ENCODE data around the gene CLIC3. TPM values are rescaled to one million over a fixed set of nuclear protein-coding genes. Genes with fewer than 3 reads are reported as not detected.
"Not testable (repeated sequence)": the region's sequence is repeated elsewhere in the genome, so short reads cannot be mapped to it uniquely, and the experiment has no call there.

CLIC3 gene, protein sequence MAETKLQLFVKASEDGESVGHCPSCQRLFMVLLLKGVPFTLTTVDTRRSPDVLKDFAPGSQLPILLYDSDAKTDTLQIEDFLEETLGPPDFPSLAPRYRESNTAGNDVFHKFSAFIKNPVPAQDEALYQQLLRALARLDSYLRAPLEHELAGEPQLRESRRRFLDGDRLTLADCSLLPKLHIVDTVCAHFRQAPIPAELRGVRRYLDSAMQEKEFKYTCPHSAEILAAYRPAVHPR
- total RNA-seq = not detected

DNA sequence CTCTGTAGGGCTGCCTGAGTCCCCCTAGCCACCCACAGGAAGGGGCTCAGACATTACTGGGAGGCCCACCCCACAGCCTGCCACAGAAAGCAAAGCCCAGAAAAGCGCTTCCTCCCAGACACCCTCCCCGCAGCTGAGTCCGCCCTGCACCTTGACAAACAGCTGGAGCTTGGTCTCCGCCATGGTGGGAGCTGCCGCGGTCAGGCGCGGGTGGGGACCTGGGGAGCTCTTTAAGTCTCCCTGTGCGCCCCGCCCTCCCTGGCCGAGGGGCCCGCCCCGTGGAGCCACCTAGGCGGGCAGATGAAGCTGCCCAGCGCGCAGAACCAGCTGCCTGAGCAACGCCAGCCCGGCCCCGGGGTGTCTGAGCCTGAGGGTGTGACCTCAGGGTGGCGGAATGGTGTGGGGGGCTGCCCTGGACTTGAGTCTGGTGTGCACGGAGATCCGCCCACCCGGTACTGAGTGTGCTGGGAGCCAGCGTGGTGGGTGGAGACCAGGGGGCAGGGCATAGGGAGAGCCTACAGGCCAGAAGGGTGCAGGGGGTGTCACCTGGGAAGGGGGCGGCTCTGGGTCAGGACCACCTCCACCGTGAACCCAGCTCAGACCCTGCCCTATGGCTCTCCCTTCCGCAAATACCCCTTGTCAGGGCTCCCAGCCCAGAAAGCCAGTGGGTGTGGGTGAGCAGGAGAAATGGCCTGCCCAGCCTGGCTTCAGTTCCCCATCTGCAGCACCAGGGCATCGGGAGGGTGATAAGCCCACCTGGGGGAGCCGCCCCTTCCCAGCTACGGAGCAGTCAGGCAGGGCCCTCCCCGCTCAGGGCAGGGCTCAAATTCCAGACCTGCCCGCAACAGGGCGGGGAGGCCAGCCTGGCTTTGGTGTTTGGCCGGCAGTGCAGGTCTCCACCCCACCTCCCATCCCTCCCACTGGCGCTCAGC, at the start of gene CLIC3:
TSS of gene CLIC3 (minus strand) at position 208 of the 932 bp plus-strand sequence. CDS start at position 183, 25 bp downstream.
- no peak for DNase-seq (ENCODE audit: low spot score)
- ATAC-seq = peak; percentile 31

- DNase-seq (ENCODE audit: low spot score) = no peak
- ATAC-seq = no peak
These were observed 49.1 kb upstream of the CLIC3 start for GRCh38 chr9:137045294-137046087.

- ATAC-seq (no peak), DNase-seq (ENCODE audit: low spot score) (no peak)
These were observed 48.3 kb upstream of the CLIC3 start for GRCh38 chr9:137044502-137045177.

- ATAC-seq (no peak), DNase-seq (ENCODE audit: low spot score) (no peak)
These were observed 47.7 kb upstream of the CLIC3 start for GRCh38 chr9:137044037-137044436.

- peak; percentile 35 for ATAC-seq
- DNase-seq (ENCODE audit: low spot score) = no peak
These were observed 46.7 kb upstream of the CLIC3 start for GRCh38 chr9:137042751-137043727.

GRCh38 chr9:137041124-137041523, 44.8 kb upstream of the CLIC3 start:
- peak; percentile 19 for ATAC-seq
- DNase-seq (ENCODE audit: low spot score) = no peak

- ATAC-seq (no peak), DNase-seq (ENCODE audit: low spot score) (no peak)
These were observed 44.2 kb upstream of the CLIC3 start for GRCh38 chr9:137040568-137040967.

DNA sequence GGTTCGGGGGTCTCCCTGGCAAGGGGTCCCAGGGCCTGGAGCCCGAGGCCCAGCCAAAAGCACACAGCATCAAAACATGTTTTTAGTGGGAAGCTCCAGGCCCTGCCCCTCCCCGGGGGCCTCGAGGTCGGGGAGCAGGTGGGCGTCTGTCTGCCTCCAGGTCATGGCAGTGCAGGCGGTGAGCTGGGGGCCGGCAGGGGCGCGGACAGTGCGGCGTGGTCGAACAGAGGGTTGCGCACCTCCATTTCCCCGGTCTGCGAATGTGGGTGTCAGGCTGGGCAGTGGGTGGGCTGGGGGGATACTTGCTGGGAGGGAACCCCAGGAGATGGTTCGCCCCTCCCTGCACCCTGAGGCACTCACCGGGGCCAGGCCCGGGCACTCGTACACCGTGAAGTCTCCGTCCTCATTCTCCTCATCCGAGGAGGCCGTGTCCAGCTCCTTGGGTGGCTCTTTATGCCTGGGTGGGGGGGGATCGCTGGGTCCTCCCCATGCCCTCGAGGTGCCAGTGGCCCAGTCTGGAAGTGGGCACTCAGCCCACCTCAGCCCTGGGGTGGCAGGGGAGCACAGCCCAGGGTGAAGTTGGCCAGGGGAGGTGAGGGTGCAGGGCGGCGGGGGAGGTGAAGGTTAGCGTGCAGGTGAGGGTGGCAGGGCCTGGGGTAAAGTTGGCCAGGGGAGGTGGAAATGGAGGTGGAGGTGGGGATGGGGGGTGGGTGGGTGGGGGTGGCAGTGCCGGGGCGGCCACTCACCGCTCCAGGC, 43.4 kb upstream of the CLIC3 start:
- DNase-seq (ENCODE audit: low spot score) = no peak
- no peak for ATAC-seq

DNA sequence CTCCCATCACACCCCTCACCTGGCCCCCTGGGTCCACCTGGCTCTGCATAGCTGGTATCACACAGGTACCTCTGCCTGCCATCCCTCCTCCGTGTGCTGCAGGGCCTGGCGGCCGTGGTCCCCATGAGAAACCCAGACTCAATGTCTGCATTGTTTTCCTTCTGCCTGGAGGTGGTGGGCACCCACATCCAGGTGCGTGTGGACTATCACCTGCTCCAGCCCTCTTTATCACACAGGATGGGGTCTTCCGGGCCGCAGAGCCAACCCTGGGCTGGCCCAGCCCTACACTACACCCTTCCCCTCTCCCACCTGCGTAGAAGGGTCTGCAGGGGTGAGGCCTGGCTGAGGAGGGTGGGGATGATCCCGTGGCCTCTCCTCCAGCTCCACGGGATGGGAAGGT, 42.5 kb upstream of the CLIC3 start:
- no peak for ATAC-seq
- no peak for DNase-seq (ENCODE audit: low spot score)

DNA sequence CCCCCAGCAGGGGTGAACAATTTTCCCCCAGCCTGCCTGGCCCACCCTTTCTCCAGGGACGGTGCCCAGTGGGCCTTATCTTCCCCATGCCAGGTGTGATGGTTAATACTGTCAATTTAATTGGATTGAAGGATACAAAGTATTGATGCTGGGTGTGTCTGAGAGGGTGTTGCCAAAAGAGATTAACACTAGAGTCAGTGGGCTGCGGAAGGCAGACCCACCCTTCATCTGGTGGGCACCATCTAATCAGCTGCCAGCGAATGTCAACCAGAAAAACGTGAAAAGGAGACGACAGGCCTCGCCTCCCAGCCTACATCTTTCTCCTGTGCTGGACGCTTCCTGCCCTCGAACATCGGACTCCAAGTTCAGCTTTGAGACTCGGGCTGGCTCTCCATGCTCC, 41.1 kb upstream of the CLIC3 start:
- DNase-seq (ENCODE audit: low spot score) (no peak), ATAC-seq (no peak)

DNA sequence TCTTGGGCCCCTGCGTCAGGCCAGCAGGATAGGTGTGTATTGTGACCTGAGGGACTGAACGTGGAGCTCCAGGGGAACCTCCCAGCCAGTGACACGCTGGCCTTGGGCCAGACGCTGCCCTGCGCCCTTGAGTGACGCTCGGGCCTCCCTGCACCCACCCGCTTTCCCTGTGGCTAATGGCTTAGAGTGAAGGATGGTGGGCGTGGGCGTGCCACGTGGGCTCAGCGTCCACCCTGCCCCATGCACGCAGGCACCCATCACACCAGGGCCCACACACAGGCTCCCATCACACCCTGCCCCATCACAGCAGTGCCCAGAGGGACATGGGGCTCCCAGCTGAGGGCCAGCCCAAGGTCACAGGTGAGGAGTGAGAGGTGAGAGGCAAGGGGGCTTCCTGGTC, 40.7 kb upstream of the CLIC3 start:
- DNase-seq (ENCODE audit: low spot score) (no peak), ATAC-seq (no peak)

GRCh38 chr9:137035937-137036336, 39.6 kb upstream of the CLIC3 start:
- DNase-seq (ENCODE audit: low spot score) (no peak), ATAC-seq (no peak)

GRCh38 chr9:137035507-137035834, 39.1 kb upstream of the CLIC3 start:
- no peak for DNase-seq (ENCODE audit: low spot score)
- ATAC-seq = no peak

DNA sequence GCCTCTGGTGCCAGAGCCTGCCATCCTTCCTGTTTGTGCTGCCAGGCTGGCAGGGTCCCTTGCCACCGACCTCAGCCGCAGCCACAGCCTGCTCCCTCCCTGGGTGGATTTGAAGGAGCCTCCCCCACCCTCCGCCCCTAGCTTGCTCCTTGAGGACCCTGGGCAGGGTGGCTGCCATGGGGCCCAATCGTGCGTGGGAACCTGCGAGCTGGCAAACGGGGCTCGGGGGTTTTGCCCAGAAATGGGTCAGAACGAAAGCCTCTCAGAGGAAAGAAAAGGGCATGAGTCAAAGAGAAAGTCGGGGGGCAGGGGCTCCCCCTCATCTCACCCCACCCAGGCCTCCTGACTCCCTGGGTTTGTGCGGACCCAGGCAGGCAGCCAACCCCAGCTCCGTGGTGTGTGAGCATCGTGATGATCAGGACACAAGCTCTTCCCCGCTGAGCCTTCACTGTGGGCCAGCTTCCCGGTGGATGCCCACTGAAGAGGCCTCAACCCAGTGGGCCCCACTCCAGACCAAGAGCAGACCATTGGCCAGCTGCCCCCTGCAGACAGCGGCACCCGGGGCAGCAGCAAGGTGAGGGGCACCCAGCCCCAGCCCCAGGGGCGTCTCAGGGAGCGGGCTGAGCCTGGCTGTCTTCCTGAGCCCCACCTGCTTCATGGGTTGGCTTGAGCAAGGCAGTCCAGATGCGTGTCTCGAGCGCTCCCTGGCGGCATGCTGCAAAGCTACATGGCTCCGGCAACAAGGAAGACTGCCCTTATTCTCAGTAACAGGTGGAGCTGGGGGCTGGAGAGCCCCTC, 38.5 kb upstream of the CLIC3 start:
- peak; percentile 89 for ATAC-seq

GRCh38 chr9:137034039-137034708, 37.8 kb upstream of the CLIC3 start:
- ATAC-seq (no peak), DNase-seq (ENCODE audit: low spot score) (no peak)

More for the DNA sequence above, 38.5 kb upstream of the CLIC3 start:
- peak; percentile 79 for DNase-seq (ENCODE audit: low spot score)

DNA sequence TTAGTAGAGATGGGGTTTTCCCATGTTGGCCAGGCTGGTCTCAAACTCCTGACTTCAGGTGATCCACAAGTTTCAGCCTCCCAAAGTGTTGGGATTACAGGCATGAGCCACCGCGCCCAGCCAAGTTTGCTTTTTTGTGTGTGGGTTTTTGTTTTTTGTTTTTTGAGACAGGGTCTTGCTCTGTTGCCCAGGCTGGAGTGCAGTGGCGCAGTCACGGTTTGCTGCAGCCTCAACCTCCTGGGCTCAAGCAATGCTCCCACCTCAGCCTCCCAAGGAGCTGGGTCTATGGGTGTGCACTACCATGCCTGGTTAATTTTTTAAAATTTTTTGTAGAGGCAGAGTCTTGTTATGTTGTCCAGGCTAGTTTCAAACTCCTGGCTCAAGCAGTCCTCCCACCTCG, 37.1 kb upstream of the CLIC3 start:
- not testable (repeated sequence) for ATAC-seq; DNase-seq (ENCODE audit: low spot score)

- DNase-seq (ENCODE audit: low spot score) = no peak
- no peak for ATAC-seq
These were observed 36.5 kb upstream of the CLIC3 start for GRCh38 chr9:137032858-137033257.

Measured in left lobe of liver (tissue), 2 donors.